Nephron (organoid): ENCODE data around the gene ASB7.

ENCODE experiments used
- H3K27ac Mint-ChIP-seq, 3 experiments: 2 replicates each; pipeline ENCODE4 v1.8.0; 2020; ENCODE audit warnings: mixed read lengths in 3 of 3, mild to moderate bottlenecking in 2 of 3, moderate library complexity in 1 of 3
- H3K27me3 Mint-ChIP-seq: 2 replicates; pipeline ENCODE4 v1.8.0; 2021; ENCODE audit warnings: low read depth, mild to moderate bottlenecking, moderate library complexity, mixed read lengths
- H3K36me3 Mint-ChIP-seq: 2 replicates; pipeline ENCODE4 v1.8.0; 2020; ENCODE audit warnings: low read depth, mixed read lengths
- H3K4me1 Mint-ChIP-seq: 2 replicates; pipeline ENCODE4 v1.8.0; 2020; ENCODE audit warnings: mixed read lengths
- H3K4me3 Mint-ChIP-seq, 3 experiments: 2 replicates each; pipeline ENCODE4 v1.8.0; 2020; ENCODE audit warnings: mild to moderate bottlenecking in 3 of 3, mixed read lengths in 3 of 3, moderate library complexity in 2 of 3
- H3K9me3 Mint-ChIP-seq: 2 replicates; pipeline ENCODE4 v1.8.0; 2020; ENCODE audit warnings: mixed read lengths
- CTCF ChIP-seq, 3 experiments: fragments of 200-600 bp; sonication (generic); IDR thresholded peaks; one replicate each; pipeline ENCODE4 v1.5.0; 2021; ENCODE audit warnings: antibody characterized with exemption in 3 of 3; ENCODE audit not compliant: unreplicated experiment in 3 of 3

The ASB7 gene

GRCh38 chr15:100665570-100665969 is 63.2 kb downstream of the ASB7 start:
- Mint-ChIP-seq H3K36me3 (no peaks in the 10 kb centered on the region), H3K27me3 (peaks cover 14% of the 10 kb centered on the region), H3K9me3 (no peaks in the 10 kb centered on the region), H3K4me1 (peaks cover 36% of the 10 kb centered on the region), H3K4me3 (no peak overlapping the region), H3K27ac (peak overlapping the region in 1 of 3 experiments; percentile 51)
- no peak for TF ChIP-seq CTCF (IDR thresholded peaks at IDR 0.05; ENCODE audit: unreplicated experiment in 3 of 3)

- Mint-ChIP-seq H3K9me3 (no peaks in the 10 kb centered on the region), H3K27ac (peak overlapping the region; percentile 54 to 93 (median 90)), H3K36me3 (no peaks in the 10 kb centered on the region), H3K4me3 (peak overlapping the region in 1 of 3 experiments; percentile 22), H3K27me3 (peaks cover 19% of the 10 kb centered on the region), H3K4me1 (peaks cover 40% of the 10 kb centered on the region)
- no peak for TF ChIP-seq CTCF (IDR thresholded peaks at IDR 0.05; ENCODE audit: unreplicated experiment in 3 of 3)
Measured at GRCh38 chr15:100667405-100668347, 65.3 kb downstream of the ASB7 start.

GRCh38 chr15:100668348-100668745 is 66.0 kb downstream of the ASB7 start:
- H3K4me3 Mint-ChIP-seq, result no peak overlapping the region
- H3K27me3 Mint-ChIP-seq, result peaks cover 16% of the 10 kb centered on the region
- TF ChIP-seq CTCF (IDR thresholded peaks at IDR 0.05; ENCODE audit: unreplicated experiment in 3 of 3), result no peak
- H3K36me3 Mint-ChIP-seq, result no peaks in the 10 kb centered on the region
- H3K9me3 Mint-ChIP-seq, result no peaks in the 10 kb centered on the region
- H3K27ac Mint-ChIP-seq, result peak overlapping the region in 2 of 3 experiments; percentile 90 to 93
- peaks cover 37% of the 10 kb centered on the region for H3K4me1 Mint-ChIP-seq

DNA sequence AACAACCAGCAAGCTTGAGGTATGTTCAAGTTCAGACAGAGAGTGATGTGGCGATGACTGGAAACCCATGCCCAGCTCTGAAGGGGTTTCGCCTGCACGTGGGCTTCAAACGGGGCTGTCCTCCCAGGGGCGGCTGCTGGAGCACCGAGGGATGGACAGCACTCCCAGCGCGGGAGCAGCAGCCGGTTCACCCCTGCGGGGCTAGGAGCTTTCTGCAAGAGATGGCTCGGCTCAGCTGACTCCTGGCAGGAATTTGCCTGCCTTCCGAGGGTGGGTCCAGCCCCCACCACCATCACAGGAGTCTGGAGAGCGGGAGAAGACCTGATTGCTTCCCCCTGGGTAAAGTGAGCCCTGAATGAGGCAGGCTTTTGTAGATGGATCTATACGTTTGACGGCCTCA is 66.9 kb downstream of the ASB7 start:
- peaks cover 13% of the 10 kb centered on the region for H3K27me3 Mint-ChIP-seq
- H3K4me3 Mint-ChIP-seq, result no peak overlapping the region
- H3K36me3 Mint-ChIP-seq, result no peaks in the 10 kb centered on the region
- no peak overlapping the region for H3K27ac Mint-ChIP-seq
- H3K9me3 Mint-ChIP-seq, result no peaks in the 10 kb centered on the region
- H3K4me1 Mint-ChIP-seq, result peaks cover 29% of the 10 kb centered on the region
- no peak for TF ChIP-seq CTCF (IDR thresholded peaks at IDR 0.05; ENCODE audit: unreplicated experiment in 3 of 3)

- Mint-ChIP-seq H3K4me3 (no peak overlapping the region), H3K4me1 (peaks cover 23% of the 10 kb centered on the region), H3K9me3 (peaks cover 7% of the 10 kb centered on the region), H3K27me3 (peaks cover 10% of the 10 kb centered on the region), H3K36me3 (no peaks in the 10 kb centered on the region), H3K27ac (no peak overlapping the region)
- no peak for TF ChIP-seq CTCF (IDR thresholded peaks at IDR 0.05; ENCODE audit: unreplicated experiment in 3 of 3)
Measured at GRCh38 chr15:100670505-100671021, 68.2 kb downstream of the ASB7 start.
